GM19455 (cell line): Measurements from ENCODE around the gene GIN1.
"Not testable (repeated sequence)": the region's sequence is repeated elsewhere in the genome, so short reads cannot be mapped to it uniquely, and the experiment has no call there.

Experiments used
- ATAC-seq: cut with Tn5 transposase; IDR thresholded peaks from one replicate; pipeline ENCODE4 v1.9.1; 2021; ENCODE audit not compliant: unreplicated experiment

The GIN1 gene, protein sequence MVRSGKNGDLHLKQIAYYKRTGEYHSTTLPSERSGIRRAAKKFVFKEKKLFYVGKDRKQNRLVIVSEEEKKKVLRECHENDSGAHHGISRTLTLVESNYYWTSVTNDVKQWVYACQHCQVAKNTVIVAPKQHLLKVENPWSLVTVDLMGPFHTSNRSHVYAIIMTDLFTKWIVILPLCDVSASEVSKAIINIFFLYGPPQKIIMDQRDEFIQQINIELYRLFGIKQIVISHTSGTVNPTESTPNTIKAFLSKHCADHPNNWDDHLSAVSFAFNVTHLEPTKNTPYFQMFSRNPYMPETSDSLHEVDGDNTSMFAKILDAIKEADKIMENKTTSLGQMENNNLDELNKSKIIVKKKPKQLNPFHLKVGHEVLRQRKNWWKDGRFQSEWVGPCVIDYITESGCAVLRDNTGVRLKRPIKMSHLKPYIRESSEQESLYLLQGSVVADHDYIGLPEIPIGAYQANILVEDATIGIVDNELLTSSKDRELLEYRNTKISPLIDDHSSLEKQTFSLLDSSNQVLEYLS

GRCh38 chr5:103119765-103120606 lies at the start of gene GIN1, which contains the start of gene PPIP5K2:
Gene GIN1, minus strand, starts transcription at chr5:103120138. Its CDS starts 11,431 bp downstream, at chr5:103108707.
Gene PPIP5K2, plus strand, starts transcription at chr5:103120301. Its CDS starts 9,289 bp downstream, at chr5:103129590.
- ATAC-seq = peak; percentile 89

- ATAC-seq = no peak
These were observed 46.8 kb upstream of the GIN1 start for GRCh38 chr5:103166706-103167105.

- ATAC-seq = no peak
These were observed 31.2 kb upstream of the GIN1 start for GRCh38 chr5:103151156-103151555.

DNA sequence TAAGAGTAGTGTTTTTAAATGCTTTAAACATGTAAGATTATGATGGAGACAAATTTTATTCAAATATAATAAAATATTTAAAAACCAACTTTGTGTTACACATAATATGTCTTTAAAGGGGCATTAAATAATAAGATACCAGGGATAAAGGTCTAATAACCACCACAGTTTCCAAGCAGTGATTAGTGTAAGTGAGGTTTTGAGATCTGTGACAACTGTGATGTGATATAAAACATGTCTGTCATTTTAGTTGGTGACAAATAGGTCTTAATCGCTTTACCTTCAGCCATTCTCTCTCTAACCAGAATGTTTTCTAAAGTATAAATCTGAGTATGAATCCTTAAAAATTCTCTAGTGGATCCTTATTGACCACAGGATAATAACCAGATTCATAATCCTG lies 28.3 kb upstream of the GIN1 start:
- ATAC-seq = no peak

DNA sequence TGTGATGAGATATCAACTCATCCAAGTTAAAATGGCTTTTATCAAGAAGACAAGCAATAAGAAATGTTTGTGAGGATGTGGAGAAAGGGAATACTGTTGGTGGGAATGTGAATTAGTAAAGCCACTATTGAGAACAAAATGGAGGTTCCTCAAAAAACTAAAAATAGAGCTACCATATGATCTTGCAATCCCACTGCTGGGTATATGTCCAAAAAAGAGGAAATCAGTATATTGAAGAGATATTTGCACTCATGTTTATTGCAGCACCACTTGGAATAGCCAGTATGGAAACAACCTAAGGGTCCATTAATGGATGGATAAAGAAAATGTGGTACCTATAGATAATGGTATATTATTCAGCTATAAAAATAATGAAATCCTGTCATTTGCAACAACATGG lies 25.3 kb upstream of the GIN1 start:
- no peak for ATAC-seq

DNA sequence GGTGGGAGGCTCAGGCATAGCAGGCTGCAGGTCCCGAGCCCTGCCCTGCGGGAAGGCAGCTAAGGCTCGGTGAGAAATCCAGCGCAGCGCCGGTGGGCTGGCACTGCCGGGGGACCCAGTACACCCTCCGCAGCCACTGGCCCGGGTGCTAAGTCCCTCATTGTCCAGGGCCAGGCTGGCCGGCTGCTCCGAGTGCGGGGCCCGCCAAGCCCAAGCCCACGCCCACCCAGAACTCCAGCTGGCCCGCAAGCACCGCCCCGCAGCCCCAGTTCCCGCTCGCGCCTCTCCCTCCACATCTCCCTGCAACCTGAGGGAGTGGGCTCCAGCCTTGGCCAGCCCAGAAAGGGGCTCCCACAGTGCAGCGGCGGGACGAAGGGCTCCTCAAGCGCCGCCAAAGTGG lies 22.2 kb upstream of the GIN1 start:
- not testable (repeated sequence) for ATAC-seq

GRCh38 chr5:103139264-103139865 lies 19.4 kb upstream of the GIN1 start:
- peak; percentile 95 for ATAC-seq

GRCh38 chr5:103138202-103138690 lies 18.3 kb upstream of the GIN1 start:
- no peak for ATAC-seq

- no peak for ATAC-seq
These were observed 15.5 kb upstream of the GIN1 start for GRCh38 chr5:103135461-103135860.

DNA sequence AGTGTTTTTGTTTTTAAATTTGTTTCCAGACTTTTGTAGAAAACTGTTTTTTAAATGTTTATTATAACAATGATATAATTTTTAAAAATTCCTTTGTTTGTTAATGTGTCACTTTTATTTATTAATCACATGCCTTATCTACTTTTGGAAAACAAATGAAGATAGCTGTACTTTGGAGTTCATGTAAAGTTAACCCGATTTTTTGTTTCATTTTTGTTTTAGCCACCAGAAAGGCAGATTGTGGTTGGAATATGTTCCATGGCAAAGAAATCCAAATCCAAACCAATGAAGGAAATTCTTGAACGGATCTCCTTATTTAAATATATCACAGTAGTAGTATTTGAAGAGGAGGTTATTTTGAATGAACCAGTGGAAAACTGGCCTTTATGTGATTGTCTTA lies 13.3 kb upstream of the GIN1 start:
- ATAC-seq = no peak

GRCh38 chr5:103132684-103133083 lies 12.7 kb upstream of the GIN1 start:
- ATAC-seq = no peak

DNA sequence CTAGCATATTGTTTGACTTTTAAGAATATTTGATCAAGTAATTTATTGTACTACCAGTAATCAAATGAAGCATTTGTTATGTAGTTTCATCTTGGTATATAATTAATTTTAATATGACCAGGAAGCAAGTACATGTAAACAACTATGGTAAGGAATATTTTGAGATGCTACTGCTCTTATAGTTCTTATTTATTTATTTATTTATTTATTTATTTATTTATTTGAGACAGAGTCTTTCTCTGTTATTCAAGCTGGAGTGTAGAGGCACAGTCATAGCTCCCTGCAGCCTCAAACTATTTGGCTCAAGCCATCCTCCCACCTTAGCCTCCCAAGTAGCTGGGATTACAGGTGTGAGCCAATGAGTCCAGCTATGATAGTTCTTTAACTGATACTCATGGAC lies 8.3 kb upstream of the GIN1 start:
- no peak for ATAC-seq

DNA sequence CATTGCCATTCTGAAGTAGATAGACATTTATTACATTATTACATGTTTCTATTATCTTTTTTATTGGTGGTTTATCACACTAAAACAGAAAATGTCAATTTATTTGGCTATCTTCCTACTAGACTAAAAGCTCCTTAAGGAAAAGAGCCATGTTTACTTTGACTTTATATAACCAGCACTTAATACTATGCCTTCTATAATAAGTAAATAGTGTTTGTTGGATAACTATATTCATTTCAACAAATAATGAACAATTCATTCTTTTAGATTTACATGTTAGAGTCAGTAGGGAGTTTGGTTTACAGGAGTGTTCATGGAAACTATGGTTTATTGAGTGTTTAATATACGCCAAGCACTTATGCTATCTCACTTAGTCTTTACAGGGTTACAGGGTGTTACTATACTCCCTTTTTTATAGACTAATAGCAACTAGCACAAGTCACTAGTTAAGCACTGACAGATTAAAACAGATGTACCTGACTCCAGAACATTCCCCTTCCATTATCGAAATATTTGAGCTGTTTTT lies 7.4 kb upstream of the GIN1 start:
- no peak for ATAC-seq

GRCh38 chr5:103126557-103126956 lies 6.6 kb upstream of the GIN1 start:
- no peak for ATAC-seq

DNA sequence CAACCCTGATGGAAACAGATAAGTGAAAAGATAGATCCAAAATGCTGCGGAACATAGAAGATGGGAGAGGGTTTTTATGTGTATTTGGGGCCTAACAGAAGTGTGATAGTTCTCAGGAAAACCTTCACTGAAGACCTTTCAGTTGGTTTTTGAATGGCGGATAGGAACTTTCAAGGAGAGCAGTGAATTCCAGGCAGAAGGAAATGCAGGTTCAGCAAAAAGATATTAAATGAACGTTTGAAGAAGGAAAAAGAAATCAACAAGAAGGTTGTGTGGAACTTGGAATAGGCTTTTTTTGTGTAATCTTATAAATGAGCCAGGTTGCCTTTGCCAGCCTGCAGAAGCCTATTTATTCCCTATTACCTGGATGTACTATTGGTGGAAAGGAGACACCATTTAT lies 2.3 kb upstream of the GIN1 start:
- no peak for ATAC-seq

GRCh38 chr5:103120607-103121200 lies 766 bp upstream of the GIN1 start:
- ATAC-seq = peak; percentile 0

GRCh38 chr5:103119070-103119764 lies 721 bp downstream of the GIN1 start:
- ATAC-seq = no peak

DNA sequence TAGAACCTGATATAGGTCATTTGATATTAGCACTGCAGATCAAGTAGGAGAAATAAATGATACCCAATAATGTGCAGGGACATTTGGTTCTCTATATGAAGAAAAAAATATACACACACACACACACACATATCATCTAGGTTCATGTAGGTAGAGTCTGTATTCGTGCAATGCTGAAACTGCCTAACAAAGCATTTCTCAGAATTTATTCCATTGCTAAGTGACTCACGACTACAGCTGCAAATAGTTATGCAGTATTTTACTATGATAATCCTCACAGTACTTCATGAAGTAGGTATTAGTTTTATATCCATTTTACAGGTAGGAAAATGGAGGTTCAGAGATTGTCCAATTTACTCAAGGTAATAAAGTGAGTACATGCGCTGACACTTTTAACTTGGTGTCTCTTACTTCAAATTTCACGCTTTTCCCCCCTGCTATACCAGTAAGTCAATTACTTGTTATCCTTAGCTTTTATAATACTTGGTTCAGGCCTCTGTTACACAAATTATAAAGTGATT lies 2.4 kb downstream of the GIN1 start:
- ATAC-seq = no peak

DNA sequence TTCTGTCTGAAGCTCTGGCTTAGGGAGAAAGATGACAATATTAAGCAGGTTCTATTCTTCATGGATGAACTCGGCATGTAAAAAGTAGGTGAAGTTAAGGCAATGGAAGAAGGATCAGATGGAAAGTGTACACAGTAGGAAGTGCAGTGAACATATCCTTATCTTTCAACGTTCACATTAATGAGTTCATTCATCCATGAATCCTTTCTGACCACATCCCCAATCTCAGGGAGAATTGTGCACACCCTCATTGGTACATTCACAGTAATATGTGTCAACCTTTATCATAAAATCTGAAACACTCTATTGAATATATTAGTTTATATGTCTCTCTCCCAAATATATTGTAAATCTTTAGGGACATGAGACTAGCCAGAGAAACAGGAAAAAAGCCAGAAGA lies 5.5 kb downstream of the GIN1 start:
- ATAC-seq = no peak

DNA sequence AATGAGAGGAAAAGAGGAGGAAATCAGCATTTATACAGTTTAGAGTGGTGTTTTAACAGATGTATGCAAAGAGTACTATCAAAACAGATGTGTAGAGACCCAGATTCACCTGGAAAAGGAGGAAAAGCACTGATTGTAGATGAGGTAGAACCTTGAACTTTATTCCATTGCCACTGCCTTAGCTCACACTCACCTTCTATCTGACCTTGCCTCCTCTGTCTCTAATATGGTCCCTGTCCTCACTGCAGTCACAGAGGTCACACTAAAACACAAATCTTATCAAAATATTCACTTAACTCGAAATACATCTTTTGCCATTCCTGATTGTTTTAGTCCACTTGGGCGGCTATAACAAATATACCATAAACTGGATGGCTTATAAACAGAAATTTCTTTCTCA lies 7.0 kb downstream of the GIN1 start:
- no peak for ATAC-seq
